Liver (tissue), 9 donors: ENCODE data around the gene TSC22D3. TPM values are rescaled to one million over a fixed set of nuclear protein-coding genes. Genes with fewer than 3 reads are reported as not detected.
"Not testable (repeated sequence)": the region's sequence is repeated elsewhere in the genome, so short reads cannot be mapped to it uniquely, and the experiment has no call there.

ENCODE experiments used
- DNase-seq: peaks from one replicate; pipeline ENCODE4 v3.0.0-alpha.2; 2017; ENCODE audit warnings: low spot score
- H3K27ac ChIP-seq, 2 donors: one replicate each; pipeline ENCODE4 v1.7.0; 2013; ENCODE audit warnings: inconsistent platforms in 2 of 2, low read length in 2 of 2, control low read depth in 1 of 2, low read depth in 1 of 2, mild to moderate bottlenecking in 1 of 2
- H3K27me3 ChIP-seq, 4 donors: one replicate each; pipeline versions ENCODE4 v1.6.1 to v1.7.0; 2013; ENCODE audit warnings: low read length in 3 of 4, inconsistent platforms in 1 of 4, mild to moderate bottlenecking in 1 of 4, moderate library complexity in 1 of 4; ENCODE audit not compliant: control insufficient read depth in 4 of 4, insufficient read depth in 4 of 4
- H3K36me3 ChIP-seq, 4 donors: one replicate each; pipeline versions ENCODE4 v1.6.1 to v1.7.0; 2013; ENCODE audit warnings: low read length in 3 of 4, mild to moderate bottlenecking in 3 of 4, low read depth in 1 of 4, moderate library complexity in 1 of 4; ENCODE audit not compliant: control insufficient read depth in 4 of 4, insufficient read depth in 3 of 4
- H3K4me1 ChIP-seq, 4 donors: one replicate each; pipeline versions ENCODE4 v1.6.1 to v1.7.0; 2013; ENCODE audit warnings: low read length in 3 of 4, mild to moderate bottlenecking in 3 of 4, moderate library complexity in 1 of 4; ENCODE audit not compliant: control insufficient read depth in 4 of 4, insufficient read depth in 4 of 4
- H3K4me3 ChIP-seq, 3 donors: one replicate each; pipeline versions ENCODE4 v1.6.1 to v1.7.0; 2013; ENCODE audit warnings: low read length in 3 of 3, control low read depth in 1 of 3, low read depth in 1 of 3, mild to moderate bottlenecking in 1 of 3
- H3K9ac ChIP-seq, 2 donors: one replicate each; pipeline ENCODE4 v1.7.0; 2013; ENCODE audit warnings: low read length in 2 of 2, mild to moderate bottlenecking in 2 of 2, moderate library complexity in 2 of 2, control low read depth in 1 of 2, low read depth in 1 of 2
- H3K9me3 ChIP-seq, 4 donors: one replicate each; pipeline versions ENCODE4 v1.6.1 to v1.7.0; 2013; ENCODE audit warnings: low read length in 3 of 4; ENCODE audit not compliant: control insufficient read depth in 4 of 4
- CTCF ChIP-seq: fragments of 150-350 bp; IDR thresholded peaks from 2 replicates; pipeline ENCODE4 v1.5.1; 2017; ENCODE audit warnings: improper control_type of control experiment, low read depth, low read length; ENCODE audit not compliant: missing input control
- EGR1 ChIP-seq, 2 donors: IDR thresholded peaks; 2 replicates each; pipeline ENCODE4 v1.6.1; 2016 to 2018; ENCODE audit warnings: antibody characterized with exemption in 2 of 2, low read depth in 2 of 2
- FOXA1 ChIP-seq: IDR thresholded peaks from 2 replicates; pipeline ENCODE4 v1.6.1; 2016; ENCODE audit warnings: antibody characterized with exemption
- FOXA2 ChIP-seq: IDR thresholded peaks from 2 replicates; pipeline ENCODE4 v1.6.1; 2016; ENCODE audit warnings: antibody characterized with exemption
- HNF4A ChIP-seq, 2 donors: conservative IDR thresholded peaks; 2 replicates each; pipeline ENCODE4 v1.6.1; 2016; ENCODE audit warnings: antibody characterized with exemption in 2 of 2, mild to moderate bottlenecking in 2 of 2
- HNF4G ChIP-seq: IDR thresholded peaks from 2 replicates; pipeline ENCODE4 v1.6.1; 2016; ENCODE audit warnings: antibody characterized with exemption
- JUND ChIP-seq, 2 donors: IDR thresholded peaks; 2 replicates each; pipeline ENCODE4 v1.6.1; 2016; ENCODE audit warnings: antibody characterized with exemption in 2 of 2
- MAX ChIP-seq: IDR thresholded peaks from 2 replicates; pipeline ENCODE4 v1.6.1; 2016; ENCODE audit warnings: antibody characterized with exemption
- NR2F2 ChIP-seq: IDR thresholded peaks from 2 replicates; pipeline ENCODE4 v1.6.1; 2016; ENCODE audit warnings: antibody characterized with exemption
- SP1 ChIP-seq: IDR thresholded peaks from 2 replicates; pipeline ENCODE4 v1.6.1; 2018; ENCODE audit warnings: antibody characterized with exemption, mild to moderate bottlenecking
- TAF1 ChIP-seq: conservative IDR thresholded peaks from 2 replicates; pipeline ENCODE4 v1.6.1; 2016; ENCODE audit warnings: antibody characterized with exemption, mild to moderate bottlenecking
- YY1 ChIP-seq: IDR thresholded peaks from 2 replicates; pipeline ENCODE4 v1.6.1; 2016; ENCODE audit warnings: antibody characterized with exemption, mild to moderate bottlenecking
- ZBTB33 ChIP-seq: IDR thresholded peaks from 2 replicates; pipeline ENCODE4 v1.6.1; 2016; ENCODE audit warnings: antibody characterized with exemption
- WGBS: extraction: QIAGEN DNeasy Blood & Tissue Kit; methylation state at CpG from one replicate; pipeline ENCODE4 v1.1.7; 2013; 5-methylcytosine and 5-hydroxymethylcytosine counted together
- polyA plus RNA-seq, 2 donors: library from polyadenylated mRNA; stranded (reverse) in 1 of 2; unstranded in 1 of 2; fragments of 200-250 nt in 1 of 2; fragments of >200 nt in 1 of 2; fragmentation: Nextera tagmentation in 1 of 2; extraction: Ambion mirVana in 1 of 2; gene quantifications; one replicate each; pipeline versions ENCODE4 v1.2.1 to v1.2.3, GENCODE V29; 2013 to 2015
- total RNA-seq, 2 donors: library from RNA; depleted of rRNA; stranded (reverse); fragments of >200 nt; gene quantifications; one replicate each; pipeline ENCODE4 v1.2.3, GENCODE V29; 2014
- TF ChIP-seq, protein P1 (sequence below): IDR thresholded peaks from 2 replicates; pipeline ENCODE4 v1.6.1; 2016; ENCODE audit warnings: antibody characterized with exemption
- TF ChIP-seq, protein P2 (sequence below): IDR thresholded peaks from 2 replicates; pipeline ENCODE4 v1.6.1; 2016; ENCODE audit warnings: antibody characterized with exemption, mild to moderate bottlenecking
- donor health status: healthy.
- donor health status: healthy.
- donor health status: healthy.
- donor health status: healthy.
- donor health status: healthy.

The TSC22D3 gene
- total and polyA plus RNA-seq, 4 donors, result 10.5 to 128 (median 48.1) TPM

- TF ChIP-seq TAF1, result no peak
- TF ChIP-seq, protein P1, sequence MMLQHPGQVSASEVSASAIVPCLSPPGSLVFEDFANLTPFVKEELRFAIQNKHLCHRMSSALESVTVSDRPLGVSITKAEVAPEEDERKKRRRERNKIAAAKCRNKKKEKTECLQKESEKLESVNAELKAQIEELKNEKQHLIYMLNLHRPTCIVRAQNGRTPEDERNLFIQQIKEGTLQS, result no peak
- TF ChIP-seq, protein P2, sequence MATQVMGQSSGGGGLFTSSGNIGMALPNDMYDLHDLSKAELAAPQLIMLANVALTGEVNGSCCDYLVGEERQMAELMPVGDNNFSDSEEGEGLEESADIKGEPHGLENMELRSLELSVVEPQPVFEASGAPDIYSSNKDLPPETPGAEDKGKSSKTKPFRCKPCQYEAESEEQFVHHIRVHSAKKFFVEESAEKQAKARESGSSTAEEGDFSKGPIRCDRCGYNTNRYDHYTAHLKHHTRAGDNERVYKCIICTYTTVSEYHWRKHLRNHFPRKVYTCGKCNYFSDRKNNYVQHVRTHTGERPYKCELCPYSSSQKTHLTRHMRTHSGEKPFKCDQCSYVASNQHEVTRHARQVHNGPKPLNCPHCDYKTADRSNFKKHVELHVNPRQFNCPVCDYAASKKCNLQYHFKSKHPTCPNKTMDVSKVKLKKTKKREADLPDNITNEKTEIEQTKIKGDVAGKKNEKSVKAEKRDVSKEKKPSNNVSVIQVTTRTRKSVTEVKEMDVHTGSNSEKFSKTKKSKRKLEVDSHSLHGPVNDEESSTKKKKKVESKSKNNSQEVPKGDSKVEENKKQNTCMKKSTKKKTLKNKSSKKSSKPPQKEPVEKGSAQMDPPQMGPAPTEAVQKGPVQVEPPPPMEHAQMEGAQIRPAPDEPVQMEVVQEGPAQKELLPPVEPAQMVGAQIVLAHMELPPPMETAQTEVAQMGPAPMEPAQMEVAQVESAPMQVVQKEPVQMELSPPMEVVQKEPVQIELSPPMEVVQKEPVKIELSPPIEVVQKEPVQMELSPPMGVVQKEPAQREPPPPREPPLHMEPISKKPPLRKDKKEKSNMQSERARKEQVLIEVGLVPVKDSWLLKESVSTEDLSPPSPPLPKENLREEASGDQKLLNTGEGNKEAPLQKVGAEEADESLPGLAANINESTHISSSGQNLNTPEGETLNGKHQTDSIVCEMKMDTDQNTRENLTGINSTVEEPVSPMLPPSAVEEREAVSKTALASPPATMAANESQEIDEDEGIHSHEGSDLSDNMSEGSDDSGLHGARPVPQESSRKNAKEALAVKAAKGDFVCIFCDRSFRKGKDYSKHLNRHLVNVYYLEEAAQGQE, result no peak
- TF ChIP-seq HNF4A (conservative IDR thresholded peaks at IDR 0.05), result no peak
- Histone ChIP-seq H3K36me3 (no peaks in the 10 kb centered on the region), H3K4me1 (peaks cover 2 to 14% (median 6%) of the 10 kb centered on the region in 4 donors), H3K9ac (no peak overlapping the region), H3K27me3 (no peaks in the 10 kb centered on the region), H3K27ac (no peak overlapping the region), H3K4me3 (no peak overlapping the region), H3K9me3 (no peaks in the 10 kb centered on the region)
- 51% methylated on average over 3 of the region's 3 CpGs for WGBS
- DNase-seq, result no peak
Observed at GRCh38 chrX:107686792-107687191, 88.8 kb downstream of the TSC22D3 start.

DNA sequence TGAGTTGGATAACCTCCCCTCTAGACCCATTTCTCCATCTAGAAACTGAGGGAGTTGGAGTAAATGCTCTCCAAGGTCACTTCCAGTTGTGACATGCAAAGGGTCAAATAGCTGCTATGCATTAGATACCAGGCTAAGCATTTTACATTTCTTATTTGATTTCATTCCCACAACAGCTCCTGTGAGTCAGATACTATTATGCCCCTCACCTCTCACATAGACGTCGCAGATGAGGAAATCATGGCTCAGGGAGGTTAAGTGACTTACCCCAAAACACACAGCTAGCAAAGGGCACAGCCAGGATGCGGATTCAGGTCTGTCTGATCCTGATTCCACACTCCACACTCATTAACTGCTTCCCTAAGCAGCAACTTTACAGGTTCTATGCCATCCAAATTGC is 89.6 kb downstream of the TSC22D3 start:
- Histone ChIP-seq H3K27me3 (no peaks in the 10 kb centered on the region), H3K4me1 (peaks cover 2 to 14% (median 6%) of the 10 kb centered on the region in 4 donors), H3K9me3 (no peaks in the 10 kb centered on the region), H3K4me3 (no peak overlapping the region), H3K9ac (no peak overlapping the region), H3K27ac (no peak overlapping the region), H3K36me3 (no peaks in the 10 kb centered on the region)
- TF ChIP-seq HNF4A (conservative IDR thresholded peaks at IDR 0.05), result no peak
- TF ChIP-seq CTCF, result no peak
- TF ChIP-seq, protein P1, result no peak
- no peak for TF ChIP-seq SP1
- TF ChIP-seq HNF4G, result no peak
- TF ChIP-seq JUND (IDR thresholded peaks at IDR 0.05), result no peak
- no peak for TF ChIP-seq EGR1 (IDR thresholded peaks at IDR 0.05; ENCODE audit: low read depth in 2 of 2)
- TF ChIP-seq YY1, result no peak
- TF ChIP-seq FOXA1, result no peak
- TF ChIP-seq NR2F2, result no peak
- TF ChIP-seq ZBTB33, result no peak
- no peak for TF ChIP-seq MAX
- no peak for TF ChIP-seq FOXA2
- DNase-seq, result no peak
- 85% methylated on average over 3 of the region's 3 CpGs for WGBS

- not testable (repeated sequence) for H3K27me3 ChIP-seq, H3K4me3 ChIP-seq, H3K36me3 ChIP-seq, DNase-seq, H3K27ac ChIP-seq, H3K9ac ChIP-seq, H3K9me3 ChIP-seq
- WGBS, result 95% methylated on average over 9 of the region's 9 CpGs
- H3K4me1 ChIP-seq, result peaks cover 2 to 14% (median 6%) of the 10 kb centered on the region in 4 donors
Observed at GRCh38 chrX:107685586-107685985, 90.0 kb downstream of the TSC22D3 start.
